BLaER1 (cell line): ENCODE measurements around the gene ZEB2.

Experiments used
- H3K27ac ChIP-seq: shearing (Covaris generic); formaldehyde crosslinking; 2 replicates; pipeline ENCODE4 v1.8.1; 2022
- H3K27me3 ChIP-seq: shearing (Covaris generic); formaldehyde crosslinking; 2 replicates; pipeline ENCODE4 v1.8.1; 2022
- H3K36me3 ChIP-seq: shearing (Covaris generic); formaldehyde crosslinking; 2 replicates; pipeline ENCODE4 v1.8.1; 2022
- H3K4me1 ChIP-seq: shearing (Covaris generic); formaldehyde crosslinking; 2 replicates; pipeline ENCODE4 v1.8.1; 2022
- H3K4me2 ChIP-seq: shearing (Covaris generic); formaldehyde crosslinking; 2 replicates; pipeline ENCODE4 v1.8.1; 2022
- H3K4me3 ChIP-seq: shearing (Covaris generic); formaldehyde crosslinking; 2 replicates; pipeline ENCODE4 v1.8.1; 2022
- H3K9ac ChIP-seq: shearing (Covaris generic); formaldehyde crosslinking; 2 replicates; pipeline ENCODE4 v1.8.1; 2022
- H3K9me3 ChIP-seq: shearing (Covaris generic); formaldehyde crosslinking; 2 replicates; pipeline ENCODE4 v1.8.1; 2022
- H4K20me1 ChIP-seq: shearing (Covaris generic); formaldehyde crosslinking; 2 replicates; pipeline ENCODE4 v1.8.1; 2022
- Cebpa-rat ChIP-seq: shearing (Covaris generic); IDR thresholded peaks from 2 replicates; pipeline ENCODE4 v1.8.1; 2022

ZEB2 gene

DNA sequence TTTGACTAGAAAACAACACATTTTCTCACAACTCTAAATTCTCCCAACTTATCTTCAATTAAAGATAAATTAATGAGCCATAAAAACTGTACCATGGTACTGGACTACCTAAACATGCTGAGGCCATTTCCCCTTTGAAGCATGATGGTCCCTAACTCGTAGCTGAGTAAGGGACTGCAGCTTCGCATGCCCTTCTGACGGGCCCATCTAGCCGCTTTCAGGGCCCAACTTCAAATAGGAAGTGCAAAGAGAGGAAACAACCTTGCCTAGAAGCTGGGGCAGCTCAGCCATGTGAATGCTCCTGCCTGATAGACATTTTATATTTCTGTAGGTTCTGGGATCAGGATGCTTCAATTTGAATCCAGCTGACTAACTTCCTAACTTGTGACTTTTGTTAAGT is 72.4 kb downstream of the ZEB2 start:
- Histone ChIP-seq H3K27ac (no peak overlapping the region), H3K9me3 (no peaks in the 10 kb centered on the region), H3K27me3 (no peaks in the 10 kb centered on the region), H3K4me1 (peaks cover 84% of the 10 kb centered on the region), H3K4me2 (no peak overlapping the region), H3K36me3 (peaks cover 83% of the 10 kb centered on the region), H3K4me3 (no peak overlapping the region), H3K9ac (no peak overlapping the region), H4K20me1 (peaks cover 100% of the 10 kb centered on the region)
- TF ChIP-seq Cebpa-rat: no peak

DNA sequence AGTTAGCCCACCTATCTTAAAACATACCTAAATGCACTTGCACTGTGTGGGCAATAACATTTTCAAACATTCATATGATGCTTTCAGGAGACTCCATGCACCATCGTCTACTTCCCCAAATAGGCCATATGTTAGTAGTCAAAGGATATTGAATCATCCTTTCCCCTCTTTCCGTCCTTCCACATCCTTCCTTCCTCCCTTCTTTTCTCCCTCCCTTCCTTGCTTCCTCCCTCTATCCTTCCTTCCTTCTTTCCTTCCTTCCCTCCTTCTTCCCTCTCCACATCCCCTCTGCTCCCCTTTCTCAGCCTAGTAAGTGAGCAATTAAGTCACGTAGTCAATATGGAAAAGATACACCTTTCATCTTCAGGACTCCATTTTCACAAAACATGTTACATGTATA is 73.8 kb downstream of the ZEB2 start:
- no peak overlapping the region for H3K9ac ChIP-seq
- H3K9me3 ChIP-seq: no peaks in the 10 kb centered on the region
- H3K27ac ChIP-seq: no peak overlapping the region
- H3K4me3 ChIP-seq: no peak overlapping the region
- no peak for TF ChIP-seq Cebpa-rat
- no peak overlapping the region for H3K4me2 ChIP-seq
- peaks cover 78% of the 10 kb centered on the region for H3K36me3 ChIP-seq
- H3K27me3 ChIP-seq: no peaks in the 10 kb centered on the region
- H3K4me1 ChIP-seq: peaks cover 86% of the 10 kb centered on the region
- peaks cover 100% of the 10 kb centered on the region for H4K20me1 ChIP-seq

DNA sequence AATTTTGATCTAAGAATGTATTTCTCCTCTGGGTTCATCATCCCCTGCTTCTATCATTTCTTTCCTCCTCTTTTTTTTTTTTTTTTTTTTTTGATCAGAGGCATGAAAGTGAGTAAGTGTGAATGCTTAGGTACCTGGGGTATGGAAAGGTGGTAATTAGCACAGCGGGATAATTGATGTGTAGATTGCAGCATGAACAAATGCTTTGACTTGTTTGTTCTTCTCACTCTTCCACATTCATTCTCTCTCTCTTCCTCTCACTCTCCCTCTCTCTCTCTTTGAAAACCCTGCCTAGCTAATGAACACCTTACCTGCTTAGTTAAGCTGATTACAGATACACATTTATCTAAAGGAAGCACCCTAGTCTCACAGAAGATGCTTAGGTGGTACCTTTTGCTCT is 74.7 kb downstream of the ZEB2 start:
- Histone ChIP-seq H3K4me2 (peak overlapping the region; percentile 13; the same call in 1 of the 2 replicates), H3K9ac (no peak overlapping the region), H3K4me1 (peaks cover 89% of the 10 kb centered on the region), H4K20me1 (peaks cover 100% of the 10 kb centered on the region), H3K27me3 (no peaks in the 10 kb centered on the region), H3K27ac (no peak overlapping the region), H3K9me3 (no peaks in the 10 kb centered on the region), H3K4me3 (no peak overlapping the region), H3K36me3 (peaks cover 78% of the 10 kb centered on the region)
- TF ChIP-seq Cebpa-rat: no peak

DNA sequence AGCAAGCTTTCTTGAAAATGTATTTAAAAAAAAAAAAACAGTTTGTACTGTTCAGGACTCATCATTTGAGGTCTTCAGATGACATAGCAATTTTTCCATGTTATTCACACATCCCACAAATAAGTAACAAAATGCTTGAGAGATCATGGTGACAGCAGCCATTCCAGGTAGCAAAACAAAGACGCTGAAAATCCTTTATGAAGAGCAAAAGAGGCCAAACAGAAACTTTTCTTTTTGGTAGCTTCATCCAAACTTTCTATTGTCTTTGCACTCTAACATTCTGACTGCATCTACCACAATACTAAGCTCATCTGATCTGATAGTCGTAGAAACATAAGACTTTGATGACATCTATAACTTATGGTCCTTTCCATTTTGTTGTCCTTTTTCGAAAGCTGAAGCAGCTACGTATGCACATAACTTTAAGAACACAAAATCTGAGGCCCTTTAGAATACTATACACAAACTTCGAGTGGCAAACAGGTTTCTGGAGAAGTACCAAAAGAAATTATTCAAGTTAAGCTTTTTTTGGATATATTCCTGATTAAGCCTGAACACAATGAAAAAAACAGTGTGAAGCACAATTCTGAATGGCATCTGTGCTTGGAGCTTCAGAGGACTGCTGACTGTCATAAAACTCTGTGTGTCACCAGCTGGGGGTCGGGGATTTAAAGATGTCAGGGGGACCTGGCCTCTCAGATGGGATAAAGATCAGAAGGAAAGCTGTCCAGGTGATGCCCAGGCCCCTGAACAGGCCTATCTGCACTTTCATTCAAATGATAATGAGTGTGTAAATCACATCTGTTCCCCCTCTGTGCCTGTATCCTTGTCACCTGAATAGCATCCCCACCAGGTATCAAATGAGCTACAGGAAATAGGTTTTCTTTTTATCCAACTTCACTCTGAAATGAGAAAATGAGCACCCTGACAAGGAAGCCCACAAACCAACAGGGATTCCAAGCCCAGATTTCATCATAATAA is 75.8 kb downstream of the ZEB2 start:
- Histone ChIP-seq H3K27me3 (no peaks in the 10 kb centered on the region), H3K9ac (no peak overlapping the region), H3K27ac (no peak overlapping the region), H3K4me2 (no peak overlapping the region; the same call in 1 of the 2 replicates), H4K20me1 (peaks cover 100% of the 10 kb centered on the region), H3K36me3 (peaks cover 74% of the 10 kb centered on the region), H3K4me3 (no peak overlapping the region), H3K9me3 (no peaks in the 10 kb centered on the region), H3K4me1 (peaks cover 90% of the 10 kb centered on the region)
- no peak for TF ChIP-seq Cebpa-rat

DNA sequence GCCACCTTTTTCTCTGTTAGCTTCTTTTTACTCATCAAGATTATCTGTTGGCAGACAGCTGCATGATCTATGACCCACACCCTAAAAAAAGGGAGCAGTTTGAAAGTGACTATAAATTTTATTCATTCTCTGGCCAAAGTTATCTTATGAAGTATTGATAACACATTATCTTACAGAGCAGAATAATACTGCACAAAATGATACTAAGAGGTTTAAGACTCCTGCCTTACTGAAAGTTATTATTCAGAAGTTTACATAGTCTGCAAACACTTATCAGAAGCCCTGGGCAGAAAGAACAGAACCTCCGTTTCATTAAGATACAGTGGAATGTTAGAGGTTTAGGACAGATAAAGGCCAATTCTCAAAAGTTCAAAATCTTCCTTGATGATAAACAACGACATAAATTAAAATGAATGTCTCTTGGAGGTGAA is 78.2 kb downstream of the ZEB2 start:
- Histone ChIP-seq H3K36me3 (peaks cover 74% of the 10 kb centered on the region), H4K20me1 (peaks cover 100% of the 10 kb centered on the region), H3K27ac (no peak overlapping the region), H3K4me1 (peaks cover 72% of the 10 kb centered on the region), H3K4me3 (no peak overlapping the region), H3K27me3 (no peaks in the 10 kb centered on the region), H3K9ac (no peak overlapping the region), H3K4me2 (0 out of 2 replicates have a peak overlapping the region, but pooled peaks have one; percentile 22), H3K9me3 (no peaks in the 10 kb centered on the region)
- no peak for TF ChIP-seq Cebpa-rat

DNA sequence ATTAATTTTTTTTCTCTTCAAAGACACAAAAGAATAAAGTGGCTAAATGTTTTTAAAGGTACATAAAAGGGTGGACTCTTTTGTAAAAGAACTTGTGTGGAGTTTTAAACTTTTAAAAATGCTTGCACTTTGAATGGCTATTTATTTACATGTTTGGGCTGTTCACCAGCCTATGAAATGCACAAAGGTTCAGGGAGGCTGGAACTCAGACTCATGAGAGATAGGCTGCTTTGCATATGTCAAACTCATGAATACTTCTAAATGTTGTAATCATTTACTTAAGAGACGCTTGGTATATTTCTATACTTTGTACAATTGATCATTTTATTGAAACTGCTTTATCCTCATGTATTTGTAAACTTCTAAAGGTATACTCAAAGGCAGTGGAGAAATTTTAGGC is 79.9 kb downstream of the ZEB2 start:
- no peak overlapping the region for H3K27ac ChIP-seq
- no peak overlapping the region for H3K9ac ChIP-seq
- H3K4me1 ChIP-seq: peaks cover 65% of the 10 kb centered on the region
- no peaks in the 10 kb centered on the region for H3K27me3 ChIP-seq
- peaks cover 100% of the 10 kb centered on the region for H4K20me1 ChIP-seq
- H3K4me3 ChIP-seq: no peak overlapping the region
- no peak for TF ChIP-seq Cebpa-rat
- peaks cover 74% of the 10 kb centered on the region for H3K36me3 ChIP-seq
- no peaks in the 10 kb centered on the region for H3K9me3 ChIP-seq
- H3K4me2 ChIP-seq: no peak overlapping the region

DNA sequence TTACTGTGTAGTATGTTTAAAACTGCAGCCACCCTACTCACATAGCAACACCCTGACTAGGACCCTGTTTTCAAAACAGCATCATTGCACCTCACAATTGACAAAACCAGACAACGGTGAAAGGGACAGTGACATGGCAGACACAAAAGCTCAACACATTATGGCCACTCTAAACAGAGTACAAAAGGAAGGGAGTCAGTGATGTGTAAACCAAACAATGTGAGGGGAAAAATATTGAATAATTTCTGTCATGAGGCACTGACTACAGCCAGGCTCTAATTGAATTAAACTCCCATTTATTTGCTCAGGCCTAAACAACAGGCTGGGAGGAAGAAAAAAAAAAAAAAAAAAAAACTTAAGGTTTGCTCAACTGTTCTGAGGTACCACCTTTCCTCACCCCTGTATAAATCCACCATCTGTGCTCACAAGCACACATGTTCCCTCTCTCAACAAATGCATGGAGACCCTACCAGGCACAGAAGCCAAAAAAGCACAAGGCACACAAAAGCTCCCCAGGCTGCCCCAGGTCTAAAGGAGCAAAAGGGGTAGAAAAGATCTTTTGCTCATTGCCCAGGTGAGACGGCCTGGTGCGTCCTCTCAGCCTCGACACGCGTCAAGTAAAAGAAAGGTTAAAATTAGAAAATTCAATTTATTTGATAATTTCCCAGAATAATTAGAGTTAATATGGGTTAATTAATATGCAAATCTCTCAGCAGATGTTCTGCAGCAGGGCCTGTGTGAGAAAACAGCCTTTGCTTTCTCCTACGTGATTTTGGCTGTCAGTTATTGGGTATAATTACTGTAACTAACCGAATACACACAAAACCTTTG is 80.9 kb downstream of the ZEB2 start:
- TF ChIP-seq Cebpa-rat: no peak
- Histone ChIP-seq H3K4me2 (no peak overlapping the region; the same call in 1 of the 2 replicates), H3K36me3 (peaks cover 74% of the 10 kb centered on the region), H3K4me3 (no peak overlapping the region), H3K9ac (no peak overlapping the region), H3K4me1 (peaks cover 65% of the 10 kb centered on the region), H3K9me3 (no peaks in the 10 kb centered on the region), H3K27me3 (no peaks in the 10 kb centered on the region), H3K27ac (no peak overlapping the region), H4K20me1 (peaks cover 100% of the 10 kb centered on the region)

DNA sequence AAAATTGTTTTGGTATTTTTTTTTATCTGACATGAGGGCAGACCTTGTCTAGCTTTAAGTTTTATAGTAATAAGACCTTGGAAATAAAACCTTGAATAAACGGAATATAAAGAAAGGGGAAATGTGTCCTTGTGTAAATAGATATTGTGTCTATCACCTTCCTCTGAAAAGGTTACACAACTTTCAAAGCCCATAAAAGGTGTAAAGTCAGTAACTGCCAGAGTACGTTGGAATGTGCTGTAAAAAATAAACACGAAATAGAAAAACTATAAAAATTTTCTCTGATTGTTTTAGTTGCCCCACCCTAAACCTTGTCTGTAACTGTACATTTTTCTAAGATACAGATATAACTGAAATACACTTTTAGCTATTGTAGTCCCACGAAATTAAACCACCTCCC is 82.3 kb downstream of the ZEB2 start:
- H4K20me1 ChIP-seq: peaks cover 100% of the 10 kb centered on the region
- H3K4me3 ChIP-seq: no peak overlapping the region
- no peak overlapping the region for H3K9ac ChIP-seq
- H3K4me1 ChIP-seq: peaks cover 63% of the 10 kb centered on the region
- H3K36me3 ChIP-seq: peaks cover 82% of the 10 kb centered on the region
- no peaks in the 10 kb centered on the region for H3K27me3 ChIP-seq
- H3K9me3 ChIP-seq: no peaks in the 10 kb centered on the region
- no peak overlapping the region for H3K27ac ChIP-seq
- H3K4me2 ChIP-seq: no peak overlapping the region
- TF ChIP-seq Cebpa-rat: no peak

DNA sequence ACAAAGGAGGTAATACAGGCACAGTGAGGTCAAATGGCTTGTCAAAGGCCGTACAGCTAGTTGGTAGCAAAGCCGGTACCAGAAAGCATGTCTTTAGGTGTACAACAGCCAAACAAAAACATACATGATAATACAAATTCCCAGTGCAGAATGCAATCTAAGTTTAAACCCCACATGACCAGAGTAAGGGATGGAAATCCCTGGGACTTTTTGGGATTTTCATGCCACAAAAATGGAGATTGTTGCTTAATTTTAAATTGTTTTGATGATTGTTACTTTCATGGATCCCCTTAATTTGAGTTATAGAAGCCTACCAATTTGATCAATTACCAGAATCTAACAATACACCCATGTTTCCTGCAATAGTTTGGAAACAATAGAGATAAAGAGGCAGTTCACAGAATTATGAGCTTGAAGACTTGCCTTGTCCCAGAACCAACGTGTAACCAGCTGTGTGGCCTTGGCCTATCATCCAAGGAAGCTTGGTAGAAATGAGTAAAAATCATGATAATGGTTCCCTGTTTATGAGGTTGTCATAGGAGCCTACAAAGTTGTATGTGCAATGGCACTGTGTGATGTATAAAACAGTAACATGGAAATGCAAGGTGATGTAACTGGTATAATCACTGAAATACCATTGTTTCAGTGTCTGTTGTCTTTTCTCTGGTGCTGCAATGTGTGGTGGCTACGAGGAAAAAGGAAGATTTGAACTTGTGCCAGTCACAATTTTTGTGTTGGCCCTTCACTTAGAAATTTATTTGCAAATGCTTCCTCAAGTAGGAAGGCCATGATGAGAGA is 85.3 kb downstream of the ZEB2 start:
- Histone ChIP-seq H3K27me3 (no peaks in the 10 kb centered on the region), H4K20me1 (peaks cover 100% of the 10 kb centered on the region), H3K27ac (no peak overlapping the region), H3K9me3 (no peaks in the 10 kb centered on the region), H3K4me1 (peaks cover 60% of the 10 kb centered on the region), H3K4me2 (peak overlapping the region; percentile 7; the same call in 1 of the 2 replicates), H3K36me3 (peaks cover 95% of the 10 kb centered on the region), H3K4me3 (no peak overlapping the region), H3K9ac (no peak overlapping the region)
- TF ChIP-seq Cebpa-rat: no peak
